HCT116 (cell line): ENCODE measurements around the gene CDIP1. TPM values are rescaled to one million over a fixed set of nuclear protein-coding genes. Genes with fewer than 3 reads are reported as not detected.

Experiments used
- ATAC-seq: fragments of 200-7000 bp; cut with Tn5 transposase; 2 replicates; pipeline ENCODE4 v1.9.1; 2020; ENCODE audit warnings: mild to moderate bottlenecking, moderate library complexity
- BruUV-seq: library from RNA; stranded (reverse); fragments of 400-500 nt; replicated peaks from 2 replicates; lab custom pipeline; 2021; lab: Mats Ljungman, UMichigan
- CTCF ChIA-PET: fragments of 300-600 bp; sonication (Branson Sonifier 250); formaldehyde crosslinking; loops from one replicate; lab custom pipeline; 2021; ENCODE audit warnings: antibody characterized with exemption; lab: Charles Lee
- POLR2A ChIA-PET: fragments of 300-600, 350-600 bp; sonication (Branson Sonifier 250); formaldehyde crosslinking; loops from one replicate; lab custom pipeline; 2021; ENCODE audit warnings: antibody characterized with exemption; lab: Charles Lee
- RAD21 ChIA-PET, 2 experiments: fragments of 300-600 bp; sonication (Branson Sonifier 250); formaldehyde crosslinking; loops; one replicate each; lab custom pipeline; 2023; ENCODE audit warnings: low total read pairs in 2 of 2; ENCODE audit not compliant: uncharacterized antibody in 2 of 2, unreplicated experiment in 2 of 2, low non-redundant PET in 1 of 2; lab: Charles Lee
- DNase-seq: peaks from one replicate; pipeline ENCODE4 v3.0.0-alpha.2; 2010; ENCODE audit warnings: low read depth, low spot score
- H2AFZ ChIP-seq: fragments of 200-600 bp; shearing (Covaris generic), sonication (generic); 2 replicates; pipeline ENCODE4 v1.6.1; 2017; ENCODE audit warnings: low read depth, mixed run types, mixed read lengths, antibody characterized with exemption, low read length; ENCODE audit not compliant: poor library complexity, severe bottlenecking
- H3K27ac ChIP-seq: 2 replicates; pipeline ENCODE4 v1.5.1; 2012; ENCODE audit warnings: low read depth, low read length
- H3K27me3 ChIP-seq: fragments of 200-600 bp; sonication (generic); 2 replicates; pipeline ENCODE4 v1.6.1; 2016; ENCODE audit warnings: mixed run types, low read length, mixed read lengths; ENCODE audit not compliant: insufficient read depth
- H3K36me3 ChIP-seq, 2 experiments: fragments of 200-500 bp in 1 of 2; fragments of 200-600 bp in 1 of 2; sonication (Bioruptor generic) in 1 of 2; sonication (generic) in 1 of 2; 2 replicates each; pipeline versions ENCODE4 v1.5.1 to v1.6.1; 2014 to 2016; ENCODE audit warnings: low read length in 2 of 2, inconsistent platforms in 1 of 2, mixed read lengths in 1 of 2, mixed run types in 1 of 2; ENCODE audit not compliant: insufficient read depth in 2 of 2, control insufficient read depth in 1 of 2
- H3K4me1 ChIP-seq, 2 experiments: fragments of 200-600 bp in 1 of 2; sonication (generic) in 1 of 2; 2 replicates each; pipeline versions ENCODE4 v1.5.1 to v1.6.1; 2012 to 2017; ENCODE audit warnings: low read length in 2 of 2, inconsistent platforms in 1 of 2, mild to moderate bottlenecking in 1 of 2, mixed read lengths in 1 of 2, mixed run types in 1 of 2, moderate library complexity in 1 of 2; ENCODE audit not compliant: insufficient read depth in 2 of 2, control insufficient read depth in 1 of 2
- H3K4me2 ChIP-seq: fragments of 200-600 bp; sonication (generic); 2 replicates; pipeline ENCODE4 v1.6.1; 2017; ENCODE audit warnings: mixed run types, low read length, mixed read lengths
- H3K4me3 ChIP-seq, 2 experiments: fragments of 200-600 bp in 1 of 2; sonication (generic) in 1 of 2; replicated peaks in 1 of 2; 2 replicates each; pipeline ENCODE4 v1.5.1; 2011 to 2016; ENCODE audit warnings: low read length in 2 of 2, control low read depth in 1 of 2, low read depth in 1 of 2, mild to moderate bottlenecking in 1 of 2, mixed read lengths in 1 of 2, mixed run types in 1 of 2
- H3K79me2 ChIP-seq: fragments of 200-600 bp; sonication (generic); 2 replicates; pipeline ENCODE4 v1.6.1; 2017; ENCODE audit warnings: mild to moderate bottlenecking, mixed run types, low read length, moderate library complexity, mixed read lengths; ENCODE audit not compliant: insufficient read depth
- H3K9ac ChIP-seq: fragments of 200-600 bp; sonication (generic); 2 replicates; pipeline ENCODE4 v1.6.1; 2016; ENCODE audit warnings: low read length, mixed read lengths
- H3K9me2 ChIP-seq: fragments of 200-600 bp; sonication (generic), shearing (Covaris generic); 2 replicates; pipeline ENCODE4 v1.6.1; 2017; ENCODE audit warnings: mixed run types, mild to moderate bottlenecking, moderate library complexity; ENCODE audit not compliant: insufficient read depth
- H3K9me3 ChIP-seq, 2 experiments: fragments of 200-500 bp in 1 of 2; fragments of 200-600 bp in 1 of 2; sonication (Bioruptor generic) in 1 of 2; sonication (generic) in 1 of 2; 2 replicates each; pipeline ENCODE4 v1.6.1; 2014 to 2017; ENCODE audit warnings: low read length in 2 of 2, mixed read lengths in 2 of 2, inconsistent platforms in 1 of 2, low read depth in 1 of 2, mild to moderate bottlenecking in 1 of 2, mixed run types in 1 of 2, moderate library complexity in 1 of 2; ENCODE audit not compliant: control insufficient read depth in 1 of 2, insufficient read depth in 1 of 2
- H4K20me1 ChIP-seq: fragments of 200-600 bp; sonication (generic), shearing (Covaris generic); 2 replicates; pipeline ENCODE4 v1.6.1; 2017; ENCODE audit warnings: mixed run types, mild to moderate bottlenecking, moderate library complexity; ENCODE audit not compliant: insufficient read depth
- ATF3 ChIP-seq: IDR thresholded peaks from 2 replicates; pipeline ENCODE4 v1.6.1; 2012
- CEBPB ChIP-seq: IDR thresholded peaks from 2 replicates; pipeline ENCODE4 v1.6.1; 2012; ENCODE audit warnings: low read depth
- CTCF ChIP-seq, 3 experiments: fragments of 200-600 bp in 1 of 3; sonication (generic) in 1 of 3; IDR thresholded peaks in 2 of 3; conservative IDR thresholded peaks in 1 of 3; 2 replicates each; pipeline ENCODE4 v1.5.1; 2012 to 2017; ENCODE audit warnings: low read depth in 2 of 3, low read length in 2 of 3, antibody characterized with exemption in 1 of 3, borderline replicate concordance in 1 of 3, control low read depth in 1 of 3, mild to moderate bottlenecking in 1 of 3, mixed read lengths in 1 of 3, mixed run types in 1 of 3, moderate library complexity in 1 of 3; ENCODE audit not compliant: insufficient read depth in 1 of 3
- EZH2 ChIP-seq: fragments of 200-600 bp; sonication (generic); IDR thresholded peaks from 2 replicates; pipeline ENCODE4 v1.6.1; 2017; ENCODE audit warnings: antibody characterized with exemption, mixed run types
- EZH2phosphoT487 ChIP-seq: fragments of 200-600 bp; IDR thresholded peaks from 2 replicates; pipeline ENCODE4 v1.6.1; 2018; ENCODE audit warnings: antibody characterized with exemption, borderline replicate concordance
- JUND ChIP-seq: IDR thresholded peaks from 2 replicates; pipeline ENCODE4 v1.6.1; 2012
- MAX ChIP-seq: IDR thresholded peaks from 2 replicates; pipeline ENCODE4 v1.6.1; 2012
- POLR2A ChIP-seq: IDR thresholded peaks from 2 replicates; pipeline ENCODE4 v1.7.0; 2011; ENCODE audit warnings: borderline replicate concordance; ENCODE audit not compliant: insufficient read depth, insufficient read length; ENCODE audit errors: extremely low read depth
- POLR2AphosphoS5 ChIP-seq: IDR thresholded peaks from 2 replicates; pipeline ENCODE4 v1.6.1; 2011; ENCODE audit warnings: mild to moderate bottlenecking, low read depth, low read length, moderate library complexity
- RAD21 ChIP-seq: IDR thresholded peaks from 2 replicates; pipeline ENCODE4 v1.6.1; 2012; ENCODE audit warnings: low read depth, mild to moderate bottlenecking
- REST ChIP-seq: IDR thresholded peaks from 2 replicates; pipeline ENCODE4 v1.6.1; 2012; ENCODE audit warnings: low read depth
- SIN3A ChIP-seq: IDR thresholded peaks from 2 replicates; pipeline ENCODE4 v1.6.1; 2012; ENCODE audit warnings: low read depth
- SP1 ChIP-seq: IDR thresholded peaks from 2 replicates; pipeline ENCODE4 v1.6.1; 2012; ENCODE audit warnings: low read depth
- SRF ChIP-seq: IDR thresholded peaks from 2 replicates; pipeline ENCODE4 v1.6.1; 2012; ENCODE audit warnings: low read depth
- TCF7L2 ChIP-seq: IDR thresholded peaks from 2 replicates; pipeline ENCODE4 v1.7.0; 2011; ENCODE audit warnings: borderline replicate concordance, inconsistent platforms; ENCODE audit not compliant: insufficient read depth, insufficient read length; ENCODE audit errors: extremely low read depth
- YY1 ChIP-seq: IDR thresholded peaks from 2 replicates; pipeline ENCODE4 v1.6.1; 2011; ENCODE audit warnings: low read length, low read depth, moderate library complexity, mild to moderate bottlenecking; ENCODE audit not compliant: insufficient replicate concordance; ENCODE audit errors: extremely low read depth
- ZBTB33 ChIP-seq: IDR thresholded peaks from 2 replicates; pipeline ENCODE4 v1.6.1; 2011; ENCODE audit warnings: mild to moderate bottlenecking, low read length, moderate library complexity; ENCODE audit not compliant: insufficient replicate concordance; ENCODE audit errors: extremely low read depth
- ZFX ChIP-seq: fragments of 450-650 bp; IDR thresholded peaks from 2 replicates; pipeline ENCODE4 v1.6.1; 2017
- ZNF274 ChIP-seq: fragments of 200-500 bp; sonication (Bioruptor generic); IDR thresholded peaks from 2 replicates; pipeline ENCODE4 v1.6.1; 2014; ENCODE audit warnings: mild to moderate bottlenecking, low read depth, low read length, inconsistent platforms
- intact Hi-C: fragments of 100-400 bp; cut with micrococcal nuclease; formaldehyde crosslinking; loops from 2 replicates; pipeline ENCODE4 v1.10.0; 2022
- total RNA-seq: library from RNA; stranded (reverse); gene quantifications from one replicate; pipeline ENCODE4 v1.2.1, GENCODE V29; 2021; ENCODE audit not compliant: unreplicated experiment

Gene CDIP1
- total RNA-seq, 1 experiment from 2014 or later = 7.2 TPM

GRCh38 chr16:4486126-4486893 is 52.3 kb downstream of the CDIP1 start:
- Histone ChIP-seq H3K9me3 (no peaks in the 10 kb centered on the region), H4K20me1 (no peaks in the 10 kb centered on the region), H3K27ac (no peak overlapping the region), H3K9ac (no peak overlapping the region), H2AFZ (no peak overlapping the region), H3K4me3 (no peak overlapping the region), H3K79me2 (peaks cover 65% of the 10 kb centered on the region), H3K9me2 (no peaks in the 10 kb centered on the region), H3K4me1 (peaks cover 14 to 24% of the 10 kb centered on the region in 2 experiments), H3K36me3 (peaks cover 3 to 4% of the 10 kb centered on the region in 2 experiments; a peak in 3 of 4 replicates), H3K4me2 (no peak overlapping the region), H3K27me3 (no peaks in the 10 kb centered on the region)
- DNase-seq (no peak), ATAC-seq (no peak)
- POLR2A ChIA-PET = interaction anchor here (1.2 to 2.5 kb wide), 2 partner anchors 8 to 10 kb away, joined by 5 to 10 read pairs; partner anchors contain the start of gene HMOX2
- CTCF ChIA-PET = interaction anchor here (0.9 to 1.1 kb wide), 2 partner anchors 8 to 10 kb away, joined by 3 read pairs; partner anchors contain the start of gene HMOX2
- intact Hi-C loops = no loop called here
- RAD21 ChIA-PET = no interaction called here
- no TSS peak for BruUV-seq
- no peak for TF ChIP-seq CEBPB
- no peak for TF ChIP-seq ZFX
- TF ChIP-seq SP1 = no peak
- no peak for TF ChIP-seq MAX
- no peak for TF ChIP-seq SIN3A
- TF ChIP-seq EZH2phosphoT487 = no peak
- no peak for TF ChIP-seq JUND
- no peak for TF ChIP-seq ATF3
- TF ChIP-seq EZH2 = no peak
- TF ChIP-seq SRF = no peak
- TF ChIP-seq ZNF274 = no peak
- TF ChIP-seq POLR2AphosphoS5 = no peak
- no peak for TF ChIP-seq CTCF (IDR thresholded peaks at IDR 0.05 in 2 of 3, conservative IDR thresholded peaks at IDR 0.05 in 1 of 3; ENCODE audit: borderline replicate concordance in 1 of 3, insufficient read depth in 1 of 3, low read depth in 2 of 3, low read length in 2 of 3)
- TF ChIP-seq RAD21 = no peak
- TF ChIP-seq REST = no peak
- TF ChIP-seq POLR2A = no peak
- no peak for TF ChIP-seq YY1
- TF ChIP-seq ZBTB33 = no peak
- no peak for TF ChIP-seq TCF7L2
